Upper lobe of left lung (tissue), 4 donors: Measurements from ENCODE around the gene KCTD19.

ENCODE experiments used
- CTCF ChIP-seq, 6 experiments: fragments of 450-650 bp in 4 of 6; fragments of 200-600 bp in 2 of 6; sonication (generic) in 2 of 6; IDR thresholded peaks; one replicate each; pipeline ENCODE4 v1.5.1; 2016 to 2019; ENCODE audit warnings: antibody characterized with exemption in 6 of 6
- POLR2A ChIP-seq, 4 donors: fragments of 450-650 bp; IDR thresholded peaks; one replicate each; pipeline ENCODE4 v1.5.1; 2016 to 2017; ENCODE audit warnings: antibody characterized with exemption in 4 of 4, mild to moderate bottlenecking in 2 of 4

GRCh38 chr16:67265834-67266233 is 60.7 kb downstream of the KCTD19 start:
- TF ChIP-seq CTCF (IDR thresholded peaks at IDR 0.05): no peak
- no peak for TF ChIP-seq POLR2A (IDR thresholded peaks at IDR 0.05)
